Nephron progenitor cell (in vitro differentiated cells): ENCODE results near the gene CD63.

Source experiments
- DNase-seq: peaks from one replicate; pipeline ENCODE4 v3.0.0; 2021
- H3K27ac Mint-ChIP-seq: 2 replicates; pipeline ENCODE4 v1.8.0; 2021; ENCODE audit warnings: mild to moderate bottlenecking, moderate library complexity, mixed read lengths
- H3K27me3 Mint-ChIP-seq: 2 replicates; pipeline ENCODE4 v1.8.0; 2021; ENCODE audit warnings: mild to moderate bottlenecking, low read depth, mixed read lengths; ENCODE audit not compliant: poor library complexity
- H3K36me3 Mint-ChIP-seq: 2 replicates; pipeline ENCODE4 v1.8.0; 2021; ENCODE audit warnings: low read depth, mixed read lengths
- H3K4me1 Mint-ChIP-seq: 2 replicates; pipeline ENCODE4 v1.8.0; 2021; ENCODE audit warnings: mixed read lengths
- H3K4me3 Mint-ChIP-seq: 2 replicates; pipeline ENCODE4 v1.8.0; 2021; ENCODE audit warnings: mild to moderate bottlenecking, moderate library complexity, mixed read lengths
- H3K9me3 Mint-ChIP-seq: 2 replicates; pipeline ENCODE4 v1.8.0; 2021; ENCODE audit warnings: mild to moderate bottlenecking, moderate library complexity, mixed read lengths
- TF ChIP-seq, protein P1 (sequence below): fragments of 200-600 bp; sonication (generic); IDR thresholded peaks from 2 replicates; pipeline ENCODE4 v1.5.0; 2021; ENCODE audit warnings: antibody characterized with exemption

The CD63 gene

DNA sequence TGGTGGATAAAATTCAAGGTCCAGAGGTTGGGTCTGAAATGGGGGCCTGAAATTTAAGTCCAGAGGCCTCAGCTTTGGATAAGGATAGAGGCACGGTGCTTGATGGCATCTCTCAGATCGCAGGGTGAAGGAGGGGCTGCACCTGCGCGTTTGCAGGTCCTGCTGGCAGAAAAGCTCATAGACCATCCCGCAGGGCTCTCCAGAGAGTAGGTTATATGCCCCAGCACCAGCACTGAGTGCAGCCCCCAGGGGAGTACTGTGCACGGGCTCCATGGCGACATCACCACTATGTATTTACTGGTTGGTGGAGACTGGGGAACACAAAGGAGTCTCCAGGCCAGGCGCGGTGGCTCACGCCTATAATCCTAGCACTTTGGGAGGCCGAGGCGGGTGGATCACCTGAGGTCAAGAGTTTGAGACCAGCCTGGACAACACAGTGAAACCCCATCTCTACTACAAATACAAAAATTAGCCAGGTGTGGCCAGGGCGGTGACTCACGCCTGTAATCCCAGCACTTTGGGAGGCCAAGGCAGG is 4.3 kb upstream of the CD63 start:
- no peak overlapping the region for H3K27ac Mint-ChIP-seq
- H3K4me3 Mint-ChIP-seq = no peak overlapping the region
- peaks cover 47% of the 10 kb centered on the region for H3K4me1 Mint-ChIP-seq
- H3K27me3 Mint-ChIP-seq = peaks cover 5% of the 10 kb centered on the region
- no peaks in the 10 kb centered on the region for H3K36me3 Mint-ChIP-seq
- no peak for DNase-seq
- TF ChIP-seq, protein P1, sequence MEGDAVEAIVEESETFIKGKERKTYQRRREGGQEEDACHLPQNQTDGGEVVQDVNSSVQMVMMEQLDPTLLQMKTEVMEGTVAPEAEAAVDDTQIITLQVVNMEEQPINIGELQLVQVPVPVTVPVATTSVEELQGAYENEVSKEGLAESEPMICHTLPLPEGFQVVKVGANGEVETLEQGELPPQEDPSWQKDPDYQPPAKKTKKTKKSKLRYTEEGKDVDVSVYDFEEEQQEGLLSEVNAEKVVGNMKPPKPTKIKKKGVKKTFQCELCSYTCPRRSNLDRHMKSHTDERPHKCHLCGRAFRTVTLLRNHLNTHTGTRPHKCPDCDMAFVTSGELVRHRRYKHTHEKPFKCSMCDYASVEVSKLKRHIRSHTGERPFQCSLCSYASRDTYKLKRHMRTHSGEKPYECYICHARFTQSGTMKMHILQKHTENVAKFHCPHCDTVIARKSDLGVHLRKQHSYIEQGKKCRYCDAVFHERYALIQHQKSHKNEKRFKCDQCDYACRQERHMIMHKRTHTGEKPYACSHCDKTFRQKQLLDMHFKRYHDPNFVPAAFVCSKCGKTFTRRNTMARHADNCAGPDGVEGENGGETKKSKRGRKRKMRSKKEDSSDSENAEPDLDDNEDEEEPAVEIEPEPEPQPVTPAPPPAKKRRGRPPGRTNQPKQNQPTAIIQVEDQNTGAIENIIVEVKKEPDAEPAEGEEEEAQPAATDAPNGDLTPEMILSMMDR = no peak
- H3K9me3 Mint-ChIP-seq = no peaks in the 10 kb centered on the region

GRCh38 chr12:55732288-55732687 is 3.5 kb upstream of the CD63 start:
- peaks cover 45% of the 10 kb centered on the region for H3K4me1 Mint-ChIP-seq
- TF ChIP-seq, protein P1 = no peak
- H3K27me3 Mint-ChIP-seq = peaks cover 5% of the 10 kb centered on the region
- no peak for DNase-seq
- H3K27ac Mint-ChIP-seq = no peak overlapping the region
- no peaks in the 10 kb centered on the region for H3K36me3 Mint-ChIP-seq
- no peak overlapping the region for H3K4me3 Mint-ChIP-seq
- no peaks in the 10 kb centered on the region for H3K9me3 Mint-ChIP-seq

GRCh38 chr12:55729819-55730818 is 1.3 kb upstream of the CD63 start:
- peaks cover 16% of the 10 kb centered on the region for H3K36me3 Mint-ChIP-seq
- H3K4me1 Mint-ChIP-seq = peaks cover 52% of the 10 kb centered on the region
- peak; percentile 37 for DNase-seq
- H3K4me3 Mint-ChIP-seq = peak overlapping the region; percentile 90
- TF ChIP-seq, protein P1 = no peak
- H3K9me3 Mint-ChIP-seq = no peaks in the 10 kb centered on the region
- H3K27me3 Mint-ChIP-seq = peaks cover 5% of the 10 kb centered on the region
- peak overlapping the region; percentile 99 for H3K27ac Mint-ChIP-seq

- H3K9me3 Mint-ChIP-seq = no peaks in the 10 kb centered on the region
- DNase-seq = peak; percentile 67
- H3K36me3 Mint-ChIP-seq = peaks cover 29% of the 10 kb centered on the region
- H3K27me3 Mint-ChIP-seq = peaks cover 5% of the 10 kb centered on the region
- H3K4me1 Mint-ChIP-seq = peaks cover 65% of the 10 kb centered on the region
- H3K4me3 Mint-ChIP-seq = peak overlapping the region; percentile 90
- TF ChIP-seq, protein P1 = no peak
- no peak overlapping the region for H3K27ac Mint-ChIP-seq
These were observed 447 bp downstream of the CD63 start for GRCh38 chr12:55728186-55728938.

GRCh38 chr12:55727643-55728185 is 1.1 kb downstream of the CD63 start:
- peaks cover 69% of the 10 kb centered on the region for H3K4me1 Mint-ChIP-seq
- peak overlapping the region; percentile 90 for H3K4me3 Mint-ChIP-seq
- TF ChIP-seq, protein P1 = no peak
- peaks cover 33% of the 10 kb centered on the region for H3K36me3 Mint-ChIP-seq
- no peak for DNase-seq
- peaks cover 3% of the 10 kb centered on the region for H3K27me3 Mint-ChIP-seq
- peak overlapping the region; percentile 91 for H3K27ac Mint-ChIP-seq
- no peaks in the 10 kb centered on the region for H3K9me3 Mint-ChIP-seq
